Body of pancreas (tissue), 4 donors: ENCODE data around the gene P2RX4.

Source experiments
- POLR2A ChIP-seq, 3 donors: fragments of 450-650 bp; IDR thresholded peaks; one replicate each; pipeline ENCODE4 v1.6.1; 2016; ENCODE audit warnings: antibody characterized with exemption in 3 of 3, mild to moderate bottlenecking in 2 of 3
- TF ChIP-seq, protein P1 (sequence below), 7 experiments: fragments of 450-650 bp in 4 of 7; fragments of 200-600 bp in 3 of 7; sonication (generic) in 3 of 7; IDR thresholded peaks; one replicate each; pipeline ENCODE4 v1.5.1; 2016 to 2019; ENCODE audit warnings: antibody characterized with exemption in 7 of 7

DNA sequence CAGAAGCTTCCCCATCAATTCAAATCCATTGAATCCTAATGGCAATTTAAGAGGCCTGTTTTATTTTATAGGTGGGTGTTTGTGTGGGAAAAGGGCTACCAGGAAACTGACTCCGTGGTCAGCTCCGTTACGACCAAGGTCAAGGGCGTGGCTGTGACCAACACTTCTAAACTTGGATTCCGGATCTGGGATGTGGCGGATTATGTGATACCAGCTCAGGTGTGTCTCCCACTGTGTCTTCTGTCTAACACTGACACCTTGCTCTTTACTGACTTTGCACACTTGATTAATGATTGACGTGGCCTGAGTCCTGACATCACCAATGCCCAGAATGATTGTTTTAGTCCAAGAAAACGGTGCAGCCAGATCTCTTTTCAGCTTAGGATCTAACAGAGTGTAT, 7.1 kb downstream of the P2RX4 start:
- TF ChIP-seq, protein P1, sequence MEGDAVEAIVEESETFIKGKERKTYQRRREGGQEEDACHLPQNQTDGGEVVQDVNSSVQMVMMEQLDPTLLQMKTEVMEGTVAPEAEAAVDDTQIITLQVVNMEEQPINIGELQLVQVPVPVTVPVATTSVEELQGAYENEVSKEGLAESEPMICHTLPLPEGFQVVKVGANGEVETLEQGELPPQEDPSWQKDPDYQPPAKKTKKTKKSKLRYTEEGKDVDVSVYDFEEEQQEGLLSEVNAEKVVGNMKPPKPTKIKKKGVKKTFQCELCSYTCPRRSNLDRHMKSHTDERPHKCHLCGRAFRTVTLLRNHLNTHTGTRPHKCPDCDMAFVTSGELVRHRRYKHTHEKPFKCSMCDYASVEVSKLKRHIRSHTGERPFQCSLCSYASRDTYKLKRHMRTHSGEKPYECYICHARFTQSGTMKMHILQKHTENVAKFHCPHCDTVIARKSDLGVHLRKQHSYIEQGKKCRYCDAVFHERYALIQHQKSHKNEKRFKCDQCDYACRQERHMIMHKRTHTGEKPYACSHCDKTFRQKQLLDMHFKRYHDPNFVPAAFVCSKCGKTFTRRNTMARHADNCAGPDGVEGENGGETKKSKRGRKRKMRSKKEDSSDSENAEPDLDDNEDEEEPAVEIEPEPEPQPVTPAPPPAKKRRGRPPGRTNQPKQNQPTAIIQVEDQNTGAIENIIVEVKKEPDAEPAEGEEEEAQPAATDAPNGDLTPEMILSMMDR (IDR thresholded peaks at IDR 0.05), result no peak
- no peak for TF ChIP-seq POLR2A (IDR thresholded peaks at IDR 0.05)
